ENCODE data around the gene ADCY2.

The ADCY2 gene

GRCh38 chr5:7445831-7446230, 49.9 kb downstream of the ADCY2 start:
- DNase-seq = no peak

GRCh38 chr5:7446913-7447312, 51.0 kb downstream of the ADCY2 start:
- DNase-seq = peak; percentile 77 to 79

GRCh38 chr5:7453947-7454346, 58.0 kb downstream of the ADCY2 start:
- no peak for DNase-seq

GRCh38 chr5:7456206-7456605, 60.3 kb downstream of the ADCY2 start:
- no peak for DNase-seq

GRCh38 chr5:7461371-7461770, 65.4 kb downstream of the ADCY2 start:
- DNase-seq = no peak

GRCh38 chr5:7462758-7463157, 66.8 kb downstream of the ADCY2 start:
- DNase-seq = no peak

- peak in 1 of 2 experiments; percentile 15 for DNase-seq
Measured at GRCh38 chr5:7464182-7464581, 68.2 kb downstream of the ADCY2 start.

- DNase-seq = no peak
Measured at GRCh38 chr5:7467179-7467578, 71.2 kb downstream of the ADCY2 start.

- DNase-seq = no peak
Measured at GRCh38 chr5:7468742-7469141, 72.8 kb downstream of the ADCY2 start.

- DNase-seq = no peak
Measured at GRCh38 chr5:7471710-7472109, 75.8 kb downstream of the ADCY2 start.

GRCh38 chr5:7473115-7473514, 77.2 kb downstream of the ADCY2 start:
- no peak for DNase-seq

- DNase-seq = no peak
Measured at GRCh38 chr5:7473668-7474215, 77.8 kb downstream of the ADCY2 start.

- DNase-seq = no peak
Measured at GRCh38 chr5:7474821-7475403, 79.0 kb downstream of the ADCY2 start.

GRCh38 chr5:7478459-7478858, 82.5 kb downstream of the ADCY2 start:
- DNase-seq = peak in 1 of 2 experiments; percentile 15

- no peak for DNase-seq
Measured at GRCh38 chr5:7488734-7489133, 92.8 kb downstream of the ADCY2 start.

- no peak for DNase-seq
Measured at GRCh38 chr5:7492371-7492770, 96.4 kb downstream of the ADCY2 start.

- no peak for DNase-seq
Measured at GRCh38 chr5:7493081-7493480, 97.1 kb downstream of the ADCY2 start.

GRCh38 chr5:7493622-7494021, 97.7 kb downstream of the ADCY2 start:
- no peak for DNase-seq

GRCh38 chr5:7494481-7495130, 98.7 kb downstream of the ADCY2 start:
- no peak for DNase-seq

- DNase-seq = no peak
Measured at GRCh38 chr5:7495131-7495517, 99.2 kb downstream of the ADCY2 start.

GRCh38 chr5:7500256-7500655, 104.3 kb downstream of the ADCY2 start:
- DNase-seq = no peak

- no peak for DNase-seq
Measured at GRCh38 chr5:7501061-7501460, 105.1 kb downstream of the ADCY2 start.

- DNase-seq = no peak
Measured at GRCh38 chr5:7503564-7503963, 107.6 kb downstream of the ADCY2 start.

GRCh38 chr5:7515284-7515914, 119.5 kb downstream of the ADCY2 start:
- DNase-seq = no peak
